NB4 (cell line): ENCODE data around the gene CLASP2.

Experiments used
- CTCF ChIP-seq: IDR thresholded peaks from one replicate; pipeline ENCODE4 v1.5.1; 2012; ENCODE audit warnings: low read depth, low read length
- MAX ChIP-seq: IDR thresholded peaks from 2 replicates; pipeline ENCODE4 v1.6.1; 2011; ENCODE audit warnings: low read depth, low read length
- MYC ChIP-seq: IDR thresholded peaks from 2 replicates; pipeline ENCODE4 v1.6.1; 2011; ENCODE audit warnings: low read depth, low read length
- POLR2A ChIP-seq: IDR thresholded peaks from 2 replicates; pipeline ENCODE4 v1.6.1; 2011; ENCODE audit warnings: mild to moderate bottlenecking; ENCODE audit not compliant: insufficient read length; ENCODE audit errors: extremely low read depth

- no peak for TF ChIP-seq CTCF
- TF ChIP-seq POLR2A, result no peak
- TF ChIP-seq MAX, result no peak
- TF ChIP-seq MYC, result no peak
Observed at GRCh38 chr3:33681667-33682066, 36.4 kb downstream of the CLASP2 start.
